HG03575 (cell line): ENCODE measurements around the gene ABR.
"Not testable (repeated sequence)": the region's sequence is repeated elsewhere in the genome, so short reads cannot be mapped to it uniquely, and the experiment has no call there.

ENCODE experiments used
- ATAC-seq: cut with Tn5 transposase; IDR thresholded peaks from one replicate; pipeline ENCODE4 v1.9.1; 2021; ENCODE audit not compliant: unreplicated experiment, insufficient number of reproducible peaks, low FRiP score; ENCODE audit errors: extremely low read depth

The ABR gene

DNA sequence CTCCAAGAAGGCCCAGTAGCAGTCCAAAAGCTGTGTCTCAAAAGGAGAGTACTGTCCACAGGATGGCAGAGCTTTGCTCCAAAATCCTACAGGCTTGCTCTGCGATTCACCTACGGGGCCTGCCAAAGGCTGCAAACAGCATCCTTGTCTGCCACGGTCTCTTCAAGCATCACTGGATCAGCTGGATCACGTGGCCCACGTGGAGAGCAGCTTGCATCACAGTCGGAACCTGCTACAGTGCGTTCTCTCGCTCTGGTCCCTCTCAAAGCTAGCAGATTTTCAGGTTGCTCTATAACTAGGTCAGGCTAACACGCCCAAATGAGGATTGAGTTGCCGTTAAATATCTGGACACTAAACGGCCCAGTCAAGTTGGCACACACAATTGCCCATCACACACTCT is 191.2 kb downstream of the ABR start:
- no peak for ATAC-seq

DNA sequence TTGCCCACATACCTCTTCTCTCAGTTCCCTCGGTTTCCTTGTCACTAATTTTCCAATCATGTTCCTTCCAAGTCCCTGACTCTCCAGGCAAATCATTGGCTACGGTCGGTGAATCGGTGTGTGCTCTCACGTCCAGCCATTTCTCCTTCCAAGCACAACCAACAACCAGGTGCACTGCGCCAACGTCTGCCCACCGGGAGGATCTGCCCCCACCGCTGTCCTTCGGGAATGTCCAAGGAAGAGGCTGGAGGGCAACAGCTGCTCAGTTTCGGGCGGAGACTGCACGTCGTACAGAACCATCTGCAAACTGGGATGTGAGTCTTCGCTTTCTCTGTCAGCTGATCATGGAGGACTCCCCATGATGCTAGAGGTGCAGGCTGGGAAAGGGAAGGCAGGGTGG is 191.8 kb downstream of the ABR start:
- ATAC-seq = no peak

DNA sequence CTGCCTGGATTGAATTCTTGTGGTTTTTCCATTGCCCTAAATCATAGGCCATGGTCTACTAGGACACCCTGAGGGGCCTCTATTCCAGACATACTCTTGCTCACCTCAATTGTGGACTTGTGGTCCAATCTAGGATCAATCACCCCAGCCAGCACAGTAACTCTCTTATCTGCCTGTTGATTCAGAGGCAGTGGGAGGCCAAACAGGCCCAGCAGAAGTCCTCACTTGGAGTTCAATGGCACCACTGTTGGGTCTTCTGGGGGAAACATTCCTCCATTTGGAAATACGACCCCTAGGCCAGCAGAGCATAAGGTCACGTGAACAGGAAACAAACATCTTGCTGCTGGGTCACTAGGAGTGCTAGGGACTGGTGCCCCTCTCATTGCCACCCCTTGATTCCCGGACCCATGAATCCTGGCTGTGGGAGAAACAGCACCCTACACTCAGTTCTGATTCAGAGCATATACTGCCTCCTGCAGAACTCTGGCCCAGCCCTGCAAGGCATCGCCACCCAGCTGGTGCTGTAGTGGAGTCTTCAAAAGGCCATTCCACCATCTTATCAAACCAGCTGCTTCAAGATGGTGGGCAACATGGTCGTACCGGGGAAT is 193.4 kb downstream of the ABR start:
- ATAC-seq = no peak

DNA sequence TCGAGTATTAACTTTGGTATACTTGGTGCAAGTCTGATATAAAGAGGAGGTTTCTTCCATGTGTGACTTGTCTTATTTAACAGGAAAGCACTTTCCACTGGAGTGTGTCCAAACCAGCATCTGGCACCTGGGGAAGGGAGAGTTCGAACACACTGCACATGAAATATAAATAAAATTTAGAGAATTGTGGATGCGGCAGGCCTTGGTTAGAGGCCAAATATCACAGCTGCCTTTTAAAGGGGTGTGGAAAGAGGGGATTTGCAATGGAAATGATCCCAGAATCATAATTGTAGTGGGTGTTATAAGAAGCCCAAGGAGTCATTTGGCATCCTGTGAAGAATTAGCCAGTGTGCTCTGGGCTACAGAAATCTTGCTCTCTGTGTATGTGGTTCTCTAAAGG is 195.9 kb downstream of the ABR start:
- no peak for ATAC-seq

DNA sequence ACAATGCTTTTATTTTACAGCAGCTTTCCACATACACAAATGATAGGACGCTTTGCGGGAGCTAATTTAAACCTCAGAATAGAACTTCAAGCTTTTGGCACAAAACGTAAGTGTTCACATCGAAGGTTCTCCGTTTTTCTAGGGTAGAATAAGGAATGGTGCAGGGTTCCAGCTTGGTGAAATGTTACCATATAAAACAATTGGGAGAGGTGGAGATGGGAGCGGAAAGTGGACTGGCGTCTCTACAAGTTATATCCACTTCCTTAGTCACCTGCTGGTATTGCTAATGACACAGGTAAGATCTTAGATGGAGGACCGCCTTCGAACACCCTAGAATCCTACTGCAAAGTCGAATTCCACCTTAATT is 198.5 kb downstream of the ABR start:
- no peak for ATAC-seq

DNA sequence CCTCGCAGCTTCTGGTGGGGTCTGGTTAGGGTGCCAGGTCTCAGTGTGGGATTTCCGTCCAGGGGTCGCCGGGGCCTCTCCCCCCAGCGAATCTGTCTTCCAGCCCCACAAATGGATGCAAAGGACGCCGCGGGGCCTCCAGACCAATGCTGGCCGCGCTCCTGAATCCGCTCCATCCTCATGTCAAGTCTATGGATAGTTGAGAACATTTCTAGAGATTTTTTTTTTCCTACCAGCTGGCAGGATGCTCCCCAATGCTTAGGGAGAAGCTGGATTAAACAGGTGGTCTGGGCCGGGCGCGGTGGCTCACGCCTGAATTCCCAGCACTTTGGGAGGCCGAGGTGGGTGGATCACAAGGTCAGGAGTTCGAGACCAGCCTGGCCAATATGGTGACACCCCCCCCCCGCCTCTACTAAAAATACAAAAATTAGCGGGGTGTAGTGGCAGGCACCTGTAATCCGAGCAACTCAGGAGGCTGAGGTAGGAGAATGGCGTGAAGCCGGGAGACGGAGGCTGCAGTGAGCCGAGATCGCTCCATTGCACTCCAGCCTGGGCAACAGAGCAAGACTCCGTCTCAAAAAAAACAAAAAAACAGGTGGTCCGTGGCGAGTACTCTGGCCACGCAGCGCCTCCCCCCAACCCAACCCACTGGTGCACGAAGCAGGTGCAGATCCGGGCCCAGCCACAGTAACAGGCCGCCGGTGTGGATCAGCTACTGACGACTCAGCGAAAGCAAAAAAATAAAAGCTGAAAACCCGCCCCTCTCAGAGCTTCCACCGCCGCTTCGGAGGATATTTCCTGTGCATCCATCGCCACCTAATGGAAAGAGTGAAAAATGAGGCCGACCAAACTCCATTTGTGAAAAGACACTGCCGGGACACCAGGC is 199.1 kb downstream of the ABR start:
- ATAC-seq = no peak

DNA sequence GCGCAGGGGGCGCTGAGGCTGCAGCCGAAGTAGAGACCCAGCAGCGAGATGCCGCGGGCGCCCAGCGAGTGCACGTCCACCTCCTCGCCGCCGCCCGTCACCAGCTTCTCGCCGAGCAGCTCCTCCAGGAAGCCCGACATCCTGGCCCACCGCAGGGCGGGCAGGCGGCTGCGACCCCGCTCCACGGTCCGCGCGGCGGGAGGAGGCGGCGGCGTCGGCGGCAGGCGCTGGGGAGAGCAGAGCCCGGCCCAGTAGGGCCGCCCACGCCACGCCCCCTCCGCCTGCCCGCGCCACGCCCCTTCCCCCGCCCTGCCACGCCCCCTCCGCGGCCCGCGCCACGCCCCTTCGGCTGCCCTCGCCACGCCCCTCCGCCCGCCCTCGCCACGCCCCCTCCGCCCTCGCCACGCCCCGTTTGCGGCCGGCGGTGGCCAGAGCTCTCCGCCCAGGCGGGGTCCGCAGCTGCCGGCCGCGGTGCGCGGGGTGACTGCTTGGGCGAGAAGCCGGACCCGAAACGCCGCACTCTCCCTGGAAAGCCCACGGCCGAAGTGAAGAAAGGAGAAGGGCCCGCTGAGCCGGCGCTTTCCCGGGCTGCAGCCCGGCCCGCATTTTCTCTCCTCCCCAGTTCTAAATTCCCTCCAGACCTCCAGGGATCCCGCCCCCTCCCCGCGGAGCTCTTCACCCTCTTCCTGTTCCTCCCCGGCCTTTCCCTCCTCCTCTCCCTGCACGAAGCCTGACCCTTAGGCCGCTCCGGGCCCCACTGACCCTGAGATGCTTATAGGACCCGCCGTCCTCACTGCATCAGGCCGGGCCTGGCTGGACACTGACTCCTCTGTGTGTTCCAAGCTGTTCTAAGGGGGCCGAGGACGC is 200.0 kb downstream of the ABR start, which contains the start of gene NXN:
Gene NXN (minus strand): TSS at position 238 of the 867 bp plus-strand sequence.
- ATAC-seq = no peak

DNA sequence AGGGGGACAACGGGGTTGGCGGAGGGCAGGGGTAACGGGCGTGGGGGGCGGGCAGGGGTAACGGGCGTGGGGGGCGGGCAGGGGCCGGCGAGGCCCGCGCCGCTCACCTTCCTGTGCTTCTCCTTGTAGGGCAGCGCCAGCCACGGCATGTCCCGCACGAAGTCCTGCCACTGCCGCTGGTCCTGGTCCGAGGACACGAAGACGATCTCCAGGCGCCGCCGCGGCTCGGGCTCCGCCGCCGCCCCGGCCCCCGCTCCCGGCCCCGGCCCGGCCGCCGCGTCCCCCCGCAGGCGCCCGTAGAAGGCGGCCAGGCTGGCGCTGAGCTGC is 200.6 kb downstream of the ABR start:
- no peak for ATAC-seq

DNA sequence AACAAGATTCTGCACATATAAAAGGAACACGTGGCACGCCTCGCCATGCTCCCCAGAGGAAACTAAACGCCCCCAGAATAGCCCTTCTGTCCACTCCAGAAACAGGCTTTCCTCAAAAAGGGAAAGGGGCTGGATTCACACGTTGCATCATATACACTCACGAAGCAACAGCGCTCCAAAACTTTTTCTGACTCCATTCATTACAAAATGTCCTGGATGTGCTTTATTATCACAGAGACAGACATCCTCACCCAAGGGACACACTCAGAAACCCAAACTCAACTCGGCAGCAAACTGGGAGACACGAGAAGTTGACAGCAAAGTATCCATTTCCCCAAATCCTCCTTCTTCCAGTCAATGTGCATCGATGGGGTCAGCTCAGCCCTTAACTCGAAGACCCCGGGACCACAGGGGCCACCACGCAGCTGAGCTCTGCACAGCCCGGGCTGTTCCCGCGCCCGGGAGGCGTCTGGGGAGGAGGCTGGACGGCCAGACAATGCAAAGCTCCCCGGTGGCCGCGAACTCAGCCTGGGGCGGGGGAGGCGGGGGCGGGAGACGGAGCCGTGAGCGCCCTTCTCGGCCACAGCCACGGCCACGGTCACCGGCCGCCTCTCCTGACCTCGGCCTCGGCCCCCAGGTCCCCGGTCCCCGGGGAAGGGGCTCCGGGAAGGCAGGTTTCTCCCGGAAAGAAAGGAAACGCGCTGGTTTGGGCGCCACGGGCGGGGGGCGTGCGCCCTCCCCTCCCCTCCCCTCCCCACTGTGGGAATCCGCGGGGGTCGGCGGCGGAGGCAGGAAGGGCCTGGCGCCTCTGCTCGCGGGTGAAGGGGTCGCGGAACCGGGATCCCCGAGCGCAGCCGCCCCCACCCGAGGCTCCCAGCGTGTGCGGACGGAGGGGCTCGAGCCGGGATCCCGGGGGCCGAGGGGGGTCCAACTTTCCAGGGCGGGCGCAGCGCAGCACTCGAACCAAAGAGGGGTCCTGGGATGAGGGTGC is 201.4 kb downstream of the ABR start:
- no peak for ATAC-seq

DNA sequence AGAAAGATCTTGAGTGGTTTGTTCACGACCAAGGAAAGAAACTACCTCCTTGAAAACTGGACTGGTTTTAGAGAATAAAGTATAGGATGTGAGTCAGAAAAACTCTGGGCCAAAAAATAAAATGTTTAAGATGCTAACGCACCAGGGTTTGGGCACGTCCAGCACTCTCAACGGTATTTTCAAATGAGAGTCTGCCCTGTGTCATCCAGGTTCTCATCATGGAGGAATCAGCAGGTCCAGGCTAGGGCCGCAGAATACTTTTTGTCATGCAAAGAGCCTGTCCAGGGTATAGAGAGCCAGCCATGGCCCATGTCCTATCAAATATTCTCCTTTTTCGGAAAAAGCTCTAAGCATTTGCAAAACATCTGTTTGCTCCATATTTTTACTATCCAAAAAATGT is 202.6 kb downstream of the ABR start:
- ATAC-seq = no peak

DNA sequence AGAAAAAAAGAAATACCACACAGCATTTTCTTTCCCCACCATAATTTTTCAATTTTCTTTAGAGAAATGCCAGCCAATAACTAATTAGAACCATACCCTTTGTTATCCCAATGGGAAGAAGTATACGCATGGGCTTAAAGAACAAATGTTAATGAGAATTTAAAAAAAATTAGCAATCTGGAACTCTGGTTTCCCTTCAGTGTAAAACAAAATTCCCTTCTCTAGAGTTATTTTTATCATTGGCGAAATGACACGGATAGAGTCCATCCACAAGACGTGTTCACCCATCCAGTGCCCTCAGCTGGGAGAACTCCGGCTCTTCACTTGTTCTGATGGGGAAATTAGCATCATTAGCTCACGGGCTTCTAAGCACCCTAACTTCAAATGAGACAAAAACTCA is 203.5 kb downstream of the ABR start:
- ATAC-seq = no peak

DNA sequence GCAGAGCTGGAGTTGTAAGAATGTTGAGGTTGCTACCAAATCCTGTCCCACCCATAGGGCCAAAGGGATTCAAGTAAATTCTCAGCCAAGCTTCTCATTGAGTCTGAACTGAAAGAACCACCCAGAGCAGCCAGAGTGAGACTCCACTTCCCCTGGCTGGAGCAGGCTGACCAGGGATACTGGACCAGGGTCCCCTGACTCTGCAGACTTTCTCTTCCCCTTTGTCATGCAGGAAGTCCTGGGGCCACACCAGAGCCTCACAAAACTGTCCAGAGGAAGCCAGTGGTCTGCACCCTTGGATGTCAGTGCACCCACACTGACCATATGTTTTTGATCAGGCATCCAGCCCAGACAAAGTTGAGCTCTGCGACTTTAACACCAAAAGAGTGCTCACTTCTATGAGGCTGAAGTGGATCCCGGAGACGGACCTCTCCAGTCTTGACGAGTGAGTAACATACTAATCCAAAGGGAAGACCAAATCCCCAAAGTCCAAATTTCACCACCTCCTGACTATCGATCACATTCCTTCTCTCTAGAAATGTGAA is 204.3 kb downstream of the ABR start:
- ATAC-seq = no peak

DNA sequence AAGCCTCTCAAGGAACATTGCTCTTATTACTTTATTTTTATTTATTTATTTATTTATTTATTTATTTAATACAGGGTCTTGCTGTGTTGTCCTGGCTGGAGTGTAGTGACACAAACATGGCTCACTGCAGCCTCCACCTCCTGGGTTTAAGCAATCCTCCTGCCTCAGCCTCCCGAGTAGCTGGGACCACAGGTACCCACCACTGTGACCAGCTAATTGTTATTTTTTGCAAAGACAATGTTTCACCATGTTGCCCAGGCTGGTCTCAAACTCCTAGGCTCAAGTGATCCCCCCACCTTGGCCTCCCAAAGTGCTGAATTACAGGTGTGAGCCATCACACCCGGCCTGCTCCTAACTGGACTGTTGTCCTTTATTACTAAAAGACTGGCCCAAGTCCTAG is 205.0 kb downstream of the ABR start:
- not testable (repeated sequence) for ATAC-seq

DNA sequence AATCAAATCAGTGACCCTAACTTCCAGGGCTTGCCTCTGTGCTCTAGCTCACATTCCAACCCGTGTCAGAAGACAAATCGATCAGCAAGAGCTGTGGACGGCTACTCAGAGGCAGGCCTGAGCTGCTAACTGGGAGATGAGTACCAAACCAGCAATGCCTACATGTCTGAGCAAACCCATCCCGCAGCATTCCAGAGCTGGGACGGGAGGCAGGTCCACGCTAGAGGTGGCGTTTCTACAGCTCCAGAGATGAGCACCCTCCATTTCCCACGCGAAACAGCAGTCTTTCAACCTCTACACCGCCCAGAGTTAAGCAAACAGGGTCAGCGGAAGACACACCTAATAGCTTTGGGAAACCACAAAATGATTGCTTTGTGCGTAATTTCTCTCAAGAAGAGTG is 206.7 kb downstream of the ABR start:
- no peak for ATAC-seq

DNA sequence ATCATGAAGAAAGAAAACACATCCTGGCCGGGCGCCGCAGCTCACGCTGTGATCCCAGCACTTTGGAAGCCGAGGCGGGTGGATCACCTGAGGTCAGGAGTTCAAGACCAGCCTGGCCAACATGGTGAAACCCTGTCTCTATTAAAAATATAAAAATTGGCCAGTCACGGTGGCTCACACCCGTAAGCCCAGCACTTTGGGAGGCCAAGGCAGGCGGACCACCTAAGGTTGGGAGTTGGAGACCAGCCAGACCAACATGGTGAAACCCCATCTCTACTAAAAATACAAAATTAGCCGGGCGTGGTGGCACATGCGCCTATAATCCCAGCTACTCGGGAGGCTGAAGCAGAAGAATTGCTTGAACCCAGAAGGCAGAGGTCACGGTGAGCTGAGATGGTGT is 207.9 kb downstream of the ABR start:
- ATAC-seq = not testable (repeated sequence)

DNA sequence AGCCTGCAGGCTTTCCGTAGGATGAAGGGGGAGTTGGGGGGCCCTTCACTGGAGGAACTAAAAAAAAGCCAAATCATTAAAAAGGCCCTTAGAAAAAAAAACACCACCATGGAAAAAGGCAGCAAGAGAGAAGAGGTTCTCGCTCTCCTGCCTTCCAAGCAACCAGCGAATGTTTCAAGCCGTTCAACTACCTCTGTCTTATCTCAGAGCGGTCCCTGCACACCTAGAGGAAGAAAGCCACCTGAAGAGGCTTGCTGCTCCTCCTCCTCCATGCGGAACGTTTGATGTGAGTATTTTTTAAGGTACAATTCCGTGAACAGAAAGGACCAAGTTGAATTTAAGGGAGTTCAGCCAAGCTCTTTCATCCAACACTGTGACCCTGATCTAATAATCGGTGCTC is 209.4 kb downstream of the ABR start:
- no peak for ATAC-seq

DNA sequence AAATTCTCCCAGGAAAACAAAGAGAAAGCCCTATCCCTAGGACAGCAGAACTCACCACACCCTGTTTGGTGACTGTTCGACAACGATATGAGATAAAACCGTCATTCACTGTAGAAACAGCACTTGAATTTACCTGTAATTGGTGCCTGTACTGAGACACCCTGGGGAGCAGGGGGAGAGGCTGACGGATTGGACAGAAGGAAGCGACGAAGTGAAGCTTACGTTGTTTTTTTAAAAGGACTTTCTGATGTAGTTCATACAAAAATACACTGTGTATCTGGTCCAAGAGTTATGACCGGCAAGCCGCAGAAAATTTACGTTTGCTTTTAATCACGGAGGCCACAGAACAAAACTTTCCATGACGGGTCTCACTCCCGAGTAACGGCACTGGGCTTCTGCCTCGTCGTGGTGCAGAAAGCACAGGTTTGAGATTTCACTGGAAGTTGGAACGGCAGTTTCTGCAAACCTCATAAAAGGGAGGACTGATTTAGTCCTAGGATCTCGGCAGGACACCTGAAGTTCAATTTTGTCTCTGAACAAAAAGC is 209.9 kb downstream of the ABR start:
- no peak for ATAC-seq
